ENCODE measurements around the gene NANOS2.

DNA sequence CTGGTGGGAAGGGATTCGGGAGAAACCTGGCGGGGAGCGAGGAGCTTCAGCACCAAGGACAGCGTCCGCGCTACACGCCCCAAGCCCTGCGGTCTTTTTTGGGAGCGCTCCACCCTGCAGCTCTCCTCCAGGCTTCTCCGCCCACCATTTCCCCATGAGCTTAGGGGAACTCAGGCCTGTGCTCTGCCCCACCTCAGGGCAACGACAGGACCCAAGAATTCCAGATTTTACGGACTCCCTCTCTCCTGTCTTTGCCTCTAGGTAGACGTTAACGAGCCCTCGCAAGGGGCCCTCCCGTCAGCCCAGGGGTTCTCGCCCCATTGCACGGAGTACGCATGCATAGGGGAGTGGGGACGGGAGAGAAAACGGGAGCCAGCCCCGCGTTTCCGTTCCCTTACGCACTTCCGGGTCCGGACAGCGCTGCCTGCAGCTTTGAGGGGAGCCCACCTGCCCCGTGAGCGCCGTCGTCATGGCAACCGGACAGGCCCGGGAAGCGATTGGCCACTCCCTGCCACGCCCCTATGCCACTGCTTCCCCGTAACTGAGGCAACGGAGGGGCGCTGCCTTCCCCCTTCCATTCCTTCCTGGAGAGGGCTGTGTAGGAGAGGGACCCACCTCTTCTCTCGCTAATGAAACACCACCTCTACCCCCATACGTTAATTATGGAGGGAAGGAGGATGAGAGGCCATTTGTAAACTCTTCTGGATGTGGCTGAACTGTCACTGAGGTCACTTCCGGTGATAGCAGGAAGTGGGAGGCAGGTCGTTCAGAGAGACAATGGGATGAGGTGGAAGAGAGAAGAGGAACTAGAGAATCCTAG lies 38.3 kb upstream of the NANOS2 start:
- TF ChIP-seq, protein P1, sequence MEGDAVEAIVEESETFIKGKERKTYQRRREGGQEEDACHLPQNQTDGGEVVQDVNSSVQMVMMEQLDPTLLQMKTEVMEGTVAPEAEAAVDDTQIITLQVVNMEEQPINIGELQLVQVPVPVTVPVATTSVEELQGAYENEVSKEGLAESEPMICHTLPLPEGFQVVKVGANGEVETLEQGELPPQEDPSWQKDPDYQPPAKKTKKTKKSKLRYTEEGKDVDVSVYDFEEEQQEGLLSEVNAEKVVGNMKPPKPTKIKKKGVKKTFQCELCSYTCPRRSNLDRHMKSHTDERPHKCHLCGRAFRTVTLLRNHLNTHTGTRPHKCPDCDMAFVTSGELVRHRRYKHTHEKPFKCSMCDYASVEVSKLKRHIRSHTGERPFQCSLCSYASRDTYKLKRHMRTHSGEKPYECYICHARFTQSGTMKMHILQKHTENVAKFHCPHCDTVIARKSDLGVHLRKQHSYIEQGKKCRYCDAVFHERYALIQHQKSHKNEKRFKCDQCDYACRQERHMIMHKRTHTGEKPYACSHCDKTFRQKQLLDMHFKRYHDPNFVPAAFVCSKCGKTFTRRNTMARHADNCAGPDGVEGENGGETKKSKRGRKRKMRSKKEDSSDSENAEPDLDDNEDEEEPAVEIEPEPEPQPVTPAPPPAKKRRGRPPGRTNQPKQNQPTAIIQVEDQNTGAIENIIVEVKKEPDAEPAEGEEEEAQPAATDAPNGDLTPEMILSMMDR (conservative IDR thresholded peaks at IDR 0.05) = no peak
- TF ChIP-seq ZFX (IDR thresholded peaks at IDR 0.05) = no peak

Measured in C4-2B (cell line).